Neural progenitor cell (in vitro differentiated cells): ENCODE data around the gene NDEL1. TPM values are rescaled to one million over a fixed set of nuclear protein-coding genes. Genes with fewer than 3 reads are reported as not detected.

Source experiments
- DNase-seq: peaks from one replicate; pipeline ENCODE4 v3.0.0-alpha.2; 2016; ENCODE audit warnings: low spot score
- H2AFZ ChIP-seq: fragments of 200-600 bp; sonication (generic); replicated peaks from 2 replicates; pipeline ENCODE4 v1.6.1; 2016; ENCODE audit warnings: antibody characterized with exemption
- H3F3A ChIP-seq: fragments of 200-600 bp; sonication (generic); 2 replicates; pipeline ENCODE4 v1.6.1; 2016; ENCODE audit warnings: antibody characterized with exemption, low read depth
- H3K27ac ChIP-seq: fragments of 200-600 bp; sonication (generic); 2 replicates; pipeline ENCODE4 v1.5.1; 2016; ENCODE audit warnings: mild to moderate bottlenecking
- H3K27me3 ChIP-seq: fragments of 200-600 bp; sonication (generic); 2 replicates; pipeline ENCODE4 v1.6.1; 2016; ENCODE audit warnings: mild to moderate bottlenecking, moderate library complexity
- H3K36me3 ChIP-seq: fragments of 200-600 bp; sonication (generic); 2 replicates; pipeline ENCODE4 v1.5.1; 2016
- H3K4me1 ChIP-seq: fragments of 200-600 bp; sonication (generic); 2 replicates; pipeline ENCODE4 v1.6.1; 2016; ENCODE audit warnings: mixed run types
- H3K4me2 ChIP-seq: fragments of 200-600 bp; sonication (generic); 2 replicates; pipeline ENCODE4 v1.6.1; 2016
- H3K4me3 ChIP-seq: fragments of 200-600 bp; sonication (generic); 2 replicates; pipeline ENCODE4 v1.5.1; 2016
- H3K79me2 ChIP-seq: fragments of 200-600 bp; sonication (generic); 2 replicates; pipeline ENCODE4 v1.6.1; 2016; ENCODE audit warnings: low read depth
- H3K9ac ChIP-seq: fragments of 200-600 bp; sonication (generic); 2 replicates; pipeline ENCODE4 v1.6.1; 2016
- H3K9me3 ChIP-seq: fragments of 200-600 bp; sonication (generic); 2 replicates; pipeline ENCODE4 v1.5.1; 2016; ENCODE audit warnings: low read depth
- H4K20me1 ChIP-seq: fragments of 200-600 bp; sonication (generic); 2 replicates; pipeline ENCODE4 v1.6.1; 2016; ENCODE audit warnings: low read depth
- H3K27ac Mint-ChIP-seq: 3 replicates; pipeline ENCODE4 v1.8.0; 2021; ENCODE audit warnings: mixed read lengths
- H3K27me3 Mint-ChIP-seq: 2 replicates; pipeline ENCODE4 v1.8.0; 2022; ENCODE audit warnings: low read depth, mild to moderate bottlenecking, inconsistent platforms, moderate library complexity, mixed read lengths; ENCODE audit not compliant: insufficient read depth
- H3K36me3 Mint-ChIP-seq: 3 replicates; pipeline ENCODE4 v1.8.0; 2021; ENCODE audit warnings: mixed read lengths
- H3K4me1 Mint-ChIP-seq: 3 replicates; pipeline ENCODE4 v1.8.0; 2021; ENCODE audit warnings: mixed read lengths
- H3K4me3 Mint-ChIP-seq: 3 replicates; pipeline ENCODE4 v1.8.0; 2021; ENCODE audit warnings: mild to moderate bottlenecking, moderate library complexity, mixed read lengths
- H3K9me3 Mint-ChIP-seq: 3 replicates; pipeline ENCODE4 v1.8.0; 2020; ENCODE audit warnings: mixed read lengths
- EZH2 ChIP-seq: fragments of 200-600 bp; sonication (generic); IDR thresholded peaks from 2 replicates; pipeline ENCODE4 v1.6.1; 2017; ENCODE audit warnings: antibody characterized with exemption, mild to moderate bottlenecking, moderate library complexity
- EZH2phosphoT487 ChIP-seq: fragments of 200-600 bp; sonication (generic); IDR thresholded peaks from 2 replicates; pipeline ENCODE4 v1.6.1; 2017; ENCODE audit warnings: antibody characterized with exemption
- total RNA-seq: library from RNA; depleted of rRNA; stranded (reverse); fragments of >200 nt; gene quantifications from 2 replicates; pipeline ENCODE4 v1.2.3, GENCODE V29; 2015; ENCODE audit warnings: low replicate concordance
- TF ChIP-seq, protein P1 (sequence below): fragments of 200-600 bp; sonication (generic); IDR thresholded peaks from 2 replicates; pipeline ENCODE4 v1.5.1; 2017; ENCODE audit warnings: antibody characterized with exemption, mild to moderate bottlenecking

Gene NDEL1
- total RNA-seq, 1 donor from 2014 or later, result 26.9 TPM

DNA sequence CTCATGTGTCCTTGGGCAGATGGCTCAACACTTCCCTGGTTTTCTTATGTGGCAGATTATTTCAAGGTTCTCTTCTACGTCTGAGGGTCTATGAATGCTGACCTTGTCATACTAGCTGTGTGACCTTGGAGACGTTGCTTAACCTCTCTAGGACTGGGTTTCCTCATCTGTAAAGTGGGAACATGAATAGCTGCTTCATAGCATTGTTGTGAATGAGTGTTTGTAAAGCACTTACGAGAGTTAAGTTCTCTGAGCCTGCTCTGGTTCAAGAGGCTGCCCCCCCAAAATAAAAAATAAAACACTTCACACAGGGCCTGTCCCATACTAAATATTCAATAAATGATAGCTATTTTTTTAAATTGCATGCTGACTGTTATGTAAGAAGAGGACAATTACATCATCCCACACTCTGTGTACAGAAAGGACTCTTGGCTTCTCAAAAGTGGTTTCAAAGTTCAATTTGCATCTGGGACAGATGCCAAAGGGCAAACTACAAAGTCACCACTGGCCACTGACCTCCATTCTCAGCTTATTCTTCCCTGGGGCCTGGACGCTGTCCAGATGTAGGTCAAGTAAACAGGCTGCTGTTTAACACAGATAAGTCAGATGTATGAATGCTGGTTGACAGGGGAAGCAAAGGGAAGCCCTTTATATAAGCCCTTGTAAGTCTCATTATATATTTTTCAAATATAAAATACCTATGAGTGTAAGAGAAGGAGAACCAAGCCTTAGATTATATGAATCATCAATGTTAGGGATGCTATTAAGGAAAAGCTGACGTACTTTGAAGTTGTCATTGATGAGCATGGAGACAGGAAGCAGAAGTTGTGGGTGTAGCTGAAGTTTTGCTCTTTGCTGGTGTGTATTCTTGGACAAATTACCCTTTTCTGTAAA lies 15.4 kb upstream of the NDEL1 start:
- TF ChIP-seq, protein P1, sequence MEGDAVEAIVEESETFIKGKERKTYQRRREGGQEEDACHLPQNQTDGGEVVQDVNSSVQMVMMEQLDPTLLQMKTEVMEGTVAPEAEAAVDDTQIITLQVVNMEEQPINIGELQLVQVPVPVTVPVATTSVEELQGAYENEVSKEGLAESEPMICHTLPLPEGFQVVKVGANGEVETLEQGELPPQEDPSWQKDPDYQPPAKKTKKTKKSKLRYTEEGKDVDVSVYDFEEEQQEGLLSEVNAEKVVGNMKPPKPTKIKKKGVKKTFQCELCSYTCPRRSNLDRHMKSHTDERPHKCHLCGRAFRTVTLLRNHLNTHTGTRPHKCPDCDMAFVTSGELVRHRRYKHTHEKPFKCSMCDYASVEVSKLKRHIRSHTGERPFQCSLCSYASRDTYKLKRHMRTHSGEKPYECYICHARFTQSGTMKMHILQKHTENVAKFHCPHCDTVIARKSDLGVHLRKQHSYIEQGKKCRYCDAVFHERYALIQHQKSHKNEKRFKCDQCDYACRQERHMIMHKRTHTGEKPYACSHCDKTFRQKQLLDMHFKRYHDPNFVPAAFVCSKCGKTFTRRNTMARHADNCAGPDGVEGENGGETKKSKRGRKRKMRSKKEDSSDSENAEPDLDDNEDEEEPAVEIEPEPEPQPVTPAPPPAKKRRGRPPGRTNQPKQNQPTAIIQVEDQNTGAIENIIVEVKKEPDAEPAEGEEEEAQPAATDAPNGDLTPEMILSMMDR, result no peak
- TF ChIP-seq EZH2phosphoT487 (no peak), EZH2 (no peak)
- Mint-ChIP-seq H3K4me3 (no peak overlapping the region), H3K4me1 (peaks cover 11% of the 10 kb centered on the region), H3K36me3 (no peaks in the 10 kb centered on the region), H3K27ac (no peak overlapping the region), H3K27me3 (peaks cover 9% of the 10 kb centered on the region), H3K9me3 (no peaks in the 10 kb centered on the region)
- Histone ChIP-seq H3K9ac (no peak overlapping the region), H3K4me1 (no peaks in the 10 kb centered on the region), H3K4me2 (no peak overlapping the region), H4K20me1 (no peaks in the 10 kb centered on the region), H3K9me3 (no peaks in the 10 kb centered on the region), H3K4me3 (no peak overlapping the region), H3K36me3 (no peaks in the 10 kb centered on the region), H2AFZ (no peak overlapping the region), H3K27ac (no peak overlapping the region), H3K27me3 (peaks cover 22% of the 10 kb centered on the region), H3K79me2 (no peaks in the 10 kb centered on the region), H3F3A (peaks cover 3% of the 10 kb centered on the region)
- DNase-seq, result no peak

DNA sequence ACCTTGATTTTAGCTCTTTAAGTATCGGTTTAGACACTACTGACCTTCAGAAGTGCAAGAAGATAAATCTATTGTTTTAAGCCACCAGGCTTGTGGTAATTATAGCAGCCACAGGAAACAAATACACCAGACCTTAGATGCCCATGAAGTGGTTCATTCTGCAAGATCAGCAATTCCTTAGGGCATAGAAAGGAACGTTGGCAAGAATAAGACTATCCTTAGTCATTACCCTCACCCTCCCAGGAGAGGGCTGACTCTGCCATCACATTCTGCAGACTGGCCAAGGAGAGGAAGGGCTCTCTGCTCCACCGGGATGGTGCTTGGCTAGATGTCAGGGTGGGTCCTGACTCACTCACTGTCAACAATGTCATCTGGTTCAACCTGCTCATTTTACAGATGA lies 14.1 kb upstream of the NDEL1 start:
- H3K4me3 ChIP-seq, result no peak overlapping the region
- peaks cover 17% of the 10 kb centered on the region for H3K27me3 ChIP-seq
- Mint-ChIP-seq H3K27me3 (peaks cover 9% of the 10 kb centered on the region), H3K27ac (no peak overlapping the region), H3K4me1 (peaks cover 22% of the 10 kb centered on the region), H3K36me3 (no peaks in the 10 kb centered on the region), H3K4me3 (no peak overlapping the region), H3K9me3 (no peaks in the 10 kb centered on the region)
- H3K4me1 ChIP-seq, result no peaks in the 10 kb centered on the region
- H3K27ac ChIP-seq, result no peak overlapping the region
- H3K9me3 ChIP-seq, result no peaks in the 10 kb centered on the region
- no peaks in the 10 kb centered on the region for H3K79me2 ChIP-seq
- no peak overlapping the region for H2AFZ ChIP-seq
- no peaks in the 10 kb centered on the region for H4K20me1 ChIP-seq
- TF ChIP-seq, protein P1, result no peak
- no peak for TF ChIP-seq EZH2
- TF ChIP-seq EZH2phosphoT487, result no peak
- no peak overlapping the region for H3K4me2 ChIP-seq
- no peak for DNase-seq
- no peak overlapping the region for H3K9ac ChIP-seq
- H3F3A ChIP-seq, result no peaks in the 10 kb centered on the region
- H3K36me3 ChIP-seq, result no peaks in the 10 kb centered on the region

DNA sequence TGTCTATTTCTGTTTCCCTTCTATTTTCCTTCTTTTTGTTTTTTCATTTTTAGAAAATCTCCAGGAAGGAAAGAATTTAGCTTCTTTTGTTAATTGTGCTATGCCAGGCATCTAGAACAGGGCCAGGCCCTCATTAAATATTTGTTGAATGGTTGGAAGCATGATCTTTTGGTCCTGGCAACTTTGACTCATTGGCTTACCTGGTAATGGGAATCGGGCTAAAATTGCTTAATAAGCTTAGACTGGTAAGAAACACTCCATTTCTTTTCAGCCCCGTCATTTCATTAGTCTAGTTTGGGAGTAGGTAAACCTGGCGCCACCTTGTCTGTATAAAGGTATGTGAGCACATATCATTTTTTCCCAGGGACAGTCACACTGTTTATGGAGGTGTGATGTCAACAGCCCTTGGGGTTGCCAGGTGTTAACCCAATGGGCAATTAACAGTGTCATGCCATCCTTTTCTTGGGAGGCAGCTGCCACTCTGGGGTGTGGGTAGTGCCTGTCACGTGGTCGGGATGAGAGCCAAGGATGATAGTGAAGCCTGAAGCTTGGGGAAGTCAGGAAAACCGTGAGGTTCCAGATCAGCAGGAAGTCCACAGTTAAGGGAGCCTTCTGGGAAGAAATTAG lies 9.5 kb upstream of the NDEL1 start:
- H3K4me1 ChIP-seq, result no peaks in the 10 kb centered on the region
- no peak overlapping the region for H3K9ac ChIP-seq
- TF ChIP-seq, protein P1, result no peak
- TF ChIP-seq EZH2phosphoT487 (no peak), EZH2 (no peak)
- Mint-ChIP-seq H3K36me3 (no peaks in the 10 kb centered on the region), H3K4me3 (no peak overlapping the region), H3K27me3 (peaks cover 4% of the 10 kb centered on the region), H3K9me3 (no peaks in the 10 kb centered on the region), H3K4me1 (peaks cover 22% of the 10 kb centered on the region), H3K27ac (no peak overlapping the region)
- no peaks in the 10 kb centered on the region for H4K20me1 ChIP-seq
- no peak for DNase-seq
- no peaks in the 10 kb centered on the region for H3K36me3 ChIP-seq
- no peaks in the 10 kb centered on the region for H3K27me3 ChIP-seq
- H3K4me3 ChIP-seq, result no peak overlapping the region
- H3F3A ChIP-seq, result no peaks in the 10 kb centered on the region
- H3K79me2 ChIP-seq, result no peaks in the 10 kb centered on the region
- no peak overlapping the region for H3K27ac ChIP-seq
- H3K4me2 ChIP-seq, result no peak overlapping the region
- no peaks in the 10 kb centered on the region for H3K9me3 ChIP-seq
- no peak overlapping the region for H2AFZ ChIP-seq
